ENCODE results near the gene NMRAL1.

Gene NMRAL1

GRCh38 chr16:4465977-4466779 is 8.2 kb downstream of the NMRAL1 start:
- DNase-seq (ENCODE audit: low spot score): no peak

- no peak for DNase-seq (ENCODE audit: low spot score)
Observed at GRCh38 chr16:4463522-4464163, 10.8 kb downstream of the NMRAL1 start.

DNA sequence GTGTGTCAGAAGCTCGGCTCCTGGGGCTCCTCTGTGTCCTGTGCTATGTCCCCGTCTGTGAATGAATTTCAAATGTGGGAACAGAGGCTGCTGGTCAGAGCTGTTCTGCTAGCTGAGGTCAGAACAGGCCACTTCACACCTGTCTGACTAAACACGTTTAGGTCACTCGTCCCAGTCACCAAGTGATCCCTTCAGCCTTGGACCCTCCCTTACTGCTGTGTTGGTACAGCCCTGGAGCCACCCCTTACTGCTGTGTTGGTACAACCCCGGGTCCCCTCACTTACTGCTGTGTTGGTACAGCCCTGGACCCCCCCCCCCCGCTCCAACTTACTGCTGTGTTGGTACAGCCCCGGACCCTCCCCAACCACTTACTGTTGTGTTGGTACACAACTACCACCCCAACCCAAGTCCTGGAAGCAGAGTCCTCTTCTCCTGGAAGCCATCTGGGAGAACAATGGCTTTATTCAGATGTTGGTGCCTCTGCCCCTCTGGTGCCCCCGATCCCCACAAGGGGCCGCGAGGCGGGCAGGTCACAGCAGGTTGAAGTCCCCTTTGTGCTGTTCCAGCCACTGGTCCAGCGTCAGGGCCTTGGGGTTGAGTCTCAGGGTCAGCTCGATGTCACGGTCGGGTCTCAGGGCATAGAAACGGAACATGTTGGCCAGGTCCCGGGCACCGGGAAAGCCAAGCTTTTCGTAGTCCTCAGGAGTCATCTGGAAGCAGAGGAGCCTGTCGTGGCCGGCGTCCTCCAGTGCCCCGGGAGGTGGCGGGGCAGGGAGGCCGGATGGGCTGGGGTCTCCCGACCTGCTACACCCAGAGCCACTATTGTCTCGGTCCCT is 13.0 kb downstream of the NMRAL1 start:
- DNase-seq (ENCODE audit: low spot score): no peak

GRCh38 chr16:4460936-4461249 is 13.5 kb downstream of the NMRAL1 start:
- no peak for DNase-seq (ENCODE audit: low spot score)

DNA sequence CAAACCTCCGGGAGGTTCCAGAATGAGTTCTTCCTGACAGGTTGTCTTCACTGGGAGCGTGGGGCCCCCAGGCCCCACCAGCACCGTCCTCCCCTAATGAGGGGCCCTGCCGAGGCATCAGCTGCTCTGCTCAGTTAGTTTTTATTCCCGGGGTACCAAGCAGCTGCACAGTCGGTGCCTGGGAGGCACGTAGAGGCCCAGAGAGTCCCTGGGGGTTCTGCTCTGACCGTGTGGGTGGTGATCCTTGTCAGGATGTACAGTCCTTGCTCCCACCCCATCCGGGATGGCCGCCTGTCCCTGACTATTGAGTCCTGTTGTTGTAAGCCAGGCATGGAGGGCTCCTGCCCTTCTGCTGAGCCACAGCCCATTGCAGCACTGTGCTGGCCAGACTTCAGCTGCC is 18.5 kb downstream of the NMRAL1 start:
- no peak for DNase-seq (ENCODE audit: low spot score)

- no peak for DNase-seq (ENCODE audit: low spot score)
Observed at GRCh38 chr16:4455081-4455480, 19.3 kb downstream of the NMRAL1 start.

GRCh38 chr16:4454623-4455022 is 19.8 kb downstream of the NMRAL1 start:
- no peak for DNase-seq (ENCODE audit: low spot score)

DNA sequence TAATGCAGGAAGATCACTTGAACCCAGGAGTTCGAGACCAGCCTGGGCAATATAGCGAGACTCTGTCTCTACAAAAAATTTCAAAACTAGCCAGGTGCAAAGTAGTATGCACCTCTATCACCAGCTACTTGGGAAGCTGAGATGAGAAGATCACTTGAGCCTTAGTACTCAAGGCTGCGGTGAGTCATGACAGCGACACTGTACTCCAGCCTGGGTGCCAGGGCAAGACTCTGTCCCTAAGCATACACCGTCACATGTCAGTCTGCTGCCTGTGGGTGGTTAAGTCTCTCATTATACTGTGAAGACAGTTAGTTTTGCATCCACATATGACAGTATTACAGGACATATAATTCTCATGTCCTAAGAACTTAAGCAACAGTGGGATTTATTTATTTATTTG is 21.8 kb downstream of the NMRAL1 start:
- no peak for DNase-seq (ENCODE audit: low spot score)

DNA sequence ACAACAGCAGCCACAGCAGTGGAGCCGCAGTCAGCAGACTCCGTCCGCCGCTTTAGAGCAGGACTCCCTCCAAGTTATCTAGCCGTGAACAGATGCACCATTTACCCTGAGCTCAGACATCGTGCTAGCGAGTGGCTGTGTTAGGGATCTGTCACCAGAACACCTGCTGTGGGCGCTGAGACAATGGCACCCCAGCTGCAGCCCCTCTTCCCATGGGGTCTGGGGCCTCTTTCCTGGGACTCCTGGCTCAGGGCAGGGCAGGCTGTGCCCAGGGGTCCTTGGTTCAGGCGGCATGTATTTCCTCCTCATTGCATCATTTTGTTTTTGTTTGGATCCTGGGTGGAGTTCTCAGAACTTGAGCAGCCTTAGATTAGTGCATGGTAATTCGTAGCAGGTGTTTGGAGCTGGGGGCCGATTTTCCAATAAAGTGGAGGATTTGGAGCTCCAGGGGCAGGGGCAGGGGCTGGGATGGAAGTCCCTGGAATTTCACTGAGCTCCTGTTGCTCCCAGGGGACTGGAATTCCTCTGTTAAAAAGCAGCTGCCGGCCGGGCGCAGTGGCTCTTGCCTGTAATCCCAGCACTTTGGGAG is 23.4 kb downstream of the NMRAL1 start:
- DNase-seq (ENCODE audit: low spot score): no peak

DNA sequence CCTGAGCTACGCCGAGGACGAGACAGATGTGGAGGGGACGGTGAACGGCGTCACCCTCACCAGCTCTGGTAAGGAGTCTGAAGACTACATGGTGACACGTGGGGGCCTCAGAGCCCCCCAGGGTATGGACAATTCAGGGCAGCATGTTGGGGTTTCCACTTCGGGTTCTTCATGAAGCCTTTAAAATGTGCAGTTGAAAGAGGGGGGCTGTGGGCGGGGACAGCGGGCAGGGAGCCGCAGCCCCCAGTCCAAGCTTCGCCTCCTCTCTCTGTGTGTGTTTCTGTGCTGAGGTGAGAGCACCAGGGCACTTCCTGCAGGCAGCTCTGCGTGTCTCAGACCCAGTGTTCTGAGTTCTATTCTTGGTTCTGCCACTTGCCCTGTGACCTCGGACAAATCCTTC is 24.0 kb downstream of the NMRAL1 start:
- no peak for DNase-seq (ENCODE audit: low spot score)

DNA sequence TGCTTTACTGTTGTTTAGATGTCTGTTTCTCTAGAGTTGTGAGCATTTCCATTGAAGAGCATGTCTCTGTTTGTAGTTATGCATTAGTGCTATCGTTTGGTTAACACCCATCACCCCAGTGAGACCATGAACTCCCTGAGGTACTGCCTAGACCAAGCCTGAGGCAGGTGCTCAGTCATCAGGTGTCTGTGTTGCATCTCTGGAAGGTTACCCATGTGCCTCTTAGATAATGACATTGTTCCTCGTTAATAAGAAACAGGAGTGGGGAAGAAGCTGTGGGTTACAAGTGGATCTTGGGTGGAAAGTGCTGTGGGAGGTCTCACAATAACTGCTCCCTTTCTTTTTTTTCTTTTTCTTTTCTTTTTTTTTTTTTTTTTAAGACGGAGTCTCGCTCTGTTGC is 30.4 kb downstream of the NMRAL1 start:
- DNase-seq (ENCODE audit: low spot score): no peak

- no peak for DNase-seq (ENCODE audit: low spot score)
Observed at GRCh38 chr16:4443271-4443670, 31.2 kb downstream of the NMRAL1 start.

GRCh38 chr16:4442371-4442770 is 32.1 kb downstream of the NMRAL1 start:
- DNase-seq (ENCODE audit: low spot score): no peak

GRCh38 chr16:4437366-4437765 is 37.1 kb downstream of the NMRAL1 start:
- DNase-seq (ENCODE audit: low spot score): no peak

DNA sequence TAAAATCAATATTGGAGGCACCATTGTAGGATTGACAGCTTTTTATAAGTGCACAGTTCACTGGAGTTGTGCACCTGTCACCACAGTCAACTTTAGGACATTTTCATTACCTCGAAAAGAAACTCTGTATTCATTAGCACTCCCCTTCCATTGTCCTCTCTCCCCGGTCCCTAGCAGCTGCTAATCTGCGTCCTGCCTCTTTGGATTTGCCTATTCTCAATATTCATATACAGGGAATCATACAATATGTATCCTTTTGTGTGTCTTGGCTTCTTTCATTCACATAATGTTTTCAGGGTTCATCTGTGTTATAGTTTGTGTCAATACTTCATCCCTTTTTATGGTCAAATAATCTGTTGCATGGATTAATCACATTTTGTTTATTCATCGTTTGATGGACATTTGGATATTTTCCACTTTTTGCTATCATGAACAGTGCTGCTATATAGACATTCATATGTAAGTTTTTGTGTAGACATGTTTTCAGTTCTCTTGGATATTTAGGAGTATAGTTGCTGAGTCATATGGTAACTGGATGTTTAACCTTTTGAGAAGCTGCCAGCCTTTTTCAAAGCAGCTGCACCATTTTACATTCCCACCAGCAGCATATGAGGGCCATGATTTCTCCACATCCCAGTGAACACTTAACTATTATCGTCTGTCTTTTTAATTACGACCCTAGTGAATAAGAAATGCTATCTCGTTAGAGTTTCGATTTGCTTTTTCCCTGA is 38.9 kb downstream of the NMRAL1 start:
- DNase-seq (ENCODE audit: low spot score): no peak

DNA sequence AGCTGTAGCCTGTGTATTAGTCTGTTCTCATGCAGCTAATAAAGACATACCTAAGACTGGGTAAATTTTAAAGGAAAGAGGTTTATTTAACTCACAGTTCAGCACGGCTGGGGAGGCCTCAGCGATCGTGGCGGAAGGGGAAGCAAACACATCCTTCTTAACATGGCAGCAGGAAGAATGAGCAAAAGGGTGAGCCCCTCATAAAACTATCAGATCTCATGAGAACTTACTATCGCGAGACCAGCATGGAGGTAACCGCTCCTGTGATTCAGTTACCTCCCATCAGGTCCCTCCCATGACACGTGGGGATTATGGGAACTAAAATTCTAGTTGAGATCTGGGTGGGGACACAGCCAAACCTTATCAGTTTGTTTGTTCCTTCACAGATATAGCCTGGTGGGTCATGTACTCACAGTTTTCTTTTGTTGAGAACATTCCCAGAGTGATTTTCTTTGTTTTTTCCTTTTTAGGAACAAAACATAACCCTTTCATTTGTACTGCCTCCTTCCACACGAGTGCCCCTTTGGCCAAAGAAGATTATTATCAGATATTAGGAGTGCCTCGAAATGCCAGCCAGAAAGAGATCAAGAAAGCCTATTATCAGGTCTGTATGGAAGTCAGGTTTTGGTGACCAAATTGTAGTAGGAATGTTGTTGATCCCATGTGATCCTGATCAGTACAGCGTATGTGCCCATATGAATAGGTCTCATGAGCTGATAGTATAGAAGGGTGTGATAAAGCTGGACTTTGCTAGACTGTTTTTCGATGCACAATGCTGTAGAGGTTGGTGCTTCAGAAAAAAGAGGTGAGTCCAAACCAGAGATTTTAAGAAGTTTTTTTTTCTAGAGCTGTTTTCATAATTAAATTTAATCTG is 40.3 kb downstream of the NMRAL1 start:
- no peak for DNase-seq (ENCODE audit: low spot score)

DNA sequence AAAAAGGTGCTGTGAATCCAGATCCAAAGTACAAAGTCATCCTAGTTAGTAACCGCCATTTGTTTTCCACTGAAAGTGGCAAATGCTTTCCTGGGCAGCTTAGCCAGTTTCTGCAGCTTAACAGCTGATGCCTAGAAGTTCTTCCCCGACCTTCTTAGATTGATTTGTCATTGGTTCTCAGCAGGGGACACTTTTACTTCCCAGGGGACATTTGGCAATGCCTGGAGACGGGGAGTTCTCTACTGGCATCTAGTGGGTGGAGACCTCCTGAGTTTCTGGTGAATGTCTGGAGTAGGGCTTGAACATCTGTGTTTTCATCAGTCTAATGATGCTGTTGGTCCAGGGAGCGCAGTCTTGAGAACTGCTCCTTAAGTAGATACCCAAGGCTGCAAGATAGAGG is 41.2 kb downstream of the NMRAL1 start:
- DNase-seq (ENCODE audit: low spot score): no peak

GRCh38 chr16:4431023-4431422 is 43.4 kb downstream of the NMRAL1 start:
- DNase-seq (ENCODE audit: low spot score): no peak

- DNase-seq (ENCODE audit: low spot score): no peak
Observed at GRCh38 chr16:4428500-4428899, 45.9 kb downstream of the NMRAL1 start.

DNA sequence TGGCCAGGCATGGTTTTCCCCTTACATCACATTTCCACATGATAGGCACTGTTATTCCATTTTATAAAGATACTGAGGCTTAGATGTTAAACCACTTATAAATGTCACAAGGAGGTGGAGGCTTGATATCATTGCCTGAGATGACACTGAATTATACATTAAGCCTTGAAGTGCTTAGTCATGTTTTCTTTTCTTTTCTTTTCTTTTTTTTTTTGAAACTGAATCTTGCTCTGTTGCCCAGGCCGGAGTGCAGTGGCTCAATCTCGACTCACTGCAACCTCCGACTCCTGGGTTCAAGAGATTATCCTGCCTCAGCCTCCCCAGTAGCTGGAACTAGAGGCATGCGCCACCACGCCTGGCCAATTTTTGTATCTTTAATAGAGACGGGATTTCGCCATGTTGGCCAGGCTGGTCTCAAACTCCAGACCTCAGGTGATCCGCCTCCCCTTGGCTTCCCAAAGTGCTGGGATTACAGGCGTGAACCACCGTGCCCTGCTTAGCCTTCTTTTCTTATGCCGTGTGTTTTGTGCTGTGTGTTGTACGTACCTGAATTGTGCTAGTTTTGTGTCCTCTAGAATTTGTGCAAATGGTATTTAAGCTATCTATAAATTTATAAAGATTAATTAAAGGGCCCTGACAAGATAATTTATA is 47.6 kb downstream of the NMRAL1 start:
- DNase-seq (ENCODE audit: low spot score): no peak

Measured in AG20443 (cell line).